Central memory CD8-positive, alpha-beta T cell (primary cell): ENCODE results near the gene S100P.

ENCODE experiments used
- ATAC-seq: fragments of 150-1000 bp; cut with Tn5 transposase; replicated peaks from 2 replicates; pipeline ENCODE4 v1.10.0; 2022; ENCODE audit warnings: mild to moderate bottlenecking, moderate FRiP score, moderate number of reproducible peaks; ENCODE audit not compliant: poor library complexity, severe bottlenecking; ENCODE audit errors: extremely low read depth
- DNase-seq, 2 donors: peaks; one replicate each; pipeline ENCODE4 v3.0.0; 2021; ENCODE audit warnings: low spot score in 2 of 2
- H3K27ac Mint-ChIP-seq: one replicate; pipeline ENCODE4 v1.8.0; 2022; ENCODE audit warnings: low read depth, mild to moderate bottlenecking, moderate library complexity, mixed read lengths
- H3K27me3 Mint-ChIP-seq: one replicate; pipeline ENCODE4 v1.8.0; 2022; ENCODE audit warnings: mixed read lengths
- H3K36me3 Mint-ChIP-seq: one replicate; pipeline ENCODE4 v1.8.0; 2022; ENCODE audit warnings: mild to moderate bottlenecking, moderate library complexity, mixed read lengths; ENCODE audit not compliant: insufficient read depth
- H3K4me1 Mint-ChIP-seq: one replicate; pipeline ENCODE4 v1.8.0; 2022; ENCODE audit warnings: mixed read lengths
- H3K4me3 Mint-ChIP-seq: one replicate; pipeline ENCODE4 v1.8.0; 2022; ENCODE audit warnings: mild to moderate bottlenecking, moderate library complexity, mixed read lengths
- H3K9me3 Mint-ChIP-seq: one replicate; pipeline ENCODE4 v1.8.0; 2022; ENCODE audit warnings: mixed read lengths

The S100P gene

DNA sequence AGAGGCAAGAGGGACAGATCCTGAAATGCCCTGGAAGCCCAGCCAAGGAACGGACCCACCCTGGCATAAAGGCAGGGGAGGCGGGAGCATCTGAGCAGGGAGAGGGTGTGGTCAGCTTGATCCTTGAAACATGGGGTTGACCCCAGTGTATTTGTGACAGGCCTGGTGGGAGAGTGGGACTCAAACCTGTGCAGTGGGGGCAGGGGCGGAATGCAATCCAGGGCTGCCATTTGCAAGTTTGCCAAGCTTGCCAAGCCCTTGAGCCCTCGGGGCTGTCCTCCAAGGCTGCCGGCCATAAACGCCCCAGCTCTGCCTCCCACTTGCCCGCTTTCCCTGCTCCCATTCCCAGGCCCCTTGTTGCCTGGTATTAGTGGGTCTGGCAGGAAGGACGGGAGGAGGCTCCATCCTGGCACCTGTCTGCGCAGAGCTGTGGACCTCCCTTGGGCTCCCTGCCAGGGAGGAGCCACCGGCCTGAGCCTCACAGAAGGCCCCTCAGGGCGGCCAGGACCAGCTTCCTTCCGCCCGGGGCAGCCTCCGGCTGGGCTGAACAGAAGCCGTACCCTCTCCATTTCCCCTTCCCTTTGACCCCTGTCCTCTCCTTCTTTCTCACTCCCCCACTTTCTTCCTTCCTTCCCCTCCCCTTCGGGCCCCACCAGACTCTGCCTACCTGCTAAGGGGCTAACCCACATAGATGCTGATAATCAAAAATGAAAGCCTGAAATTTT, 661 bp downstream of the S100P start:
- H3K27me3 Mint-ChIP-seq: no peaks in the 10 kb centered on the region
- no peaks in the 10 kb centered on the region for H3K9me3 Mint-ChIP-seq
- ATAC-seq (peak; percentile 17), DNase-seq (no peak)
- H3K4me3 Mint-ChIP-seq: peak overlapping the region; percentile 63
- H3K36me3 Mint-ChIP-seq: peaks cover 11% of the 10 kb centered on the region
- H3K4me1 Mint-ChIP-seq: peaks cover 77% of the 10 kb centered on the region
- peak overlapping the region; percentile 83 for H3K27ac Mint-ChIP-seq

DNA sequence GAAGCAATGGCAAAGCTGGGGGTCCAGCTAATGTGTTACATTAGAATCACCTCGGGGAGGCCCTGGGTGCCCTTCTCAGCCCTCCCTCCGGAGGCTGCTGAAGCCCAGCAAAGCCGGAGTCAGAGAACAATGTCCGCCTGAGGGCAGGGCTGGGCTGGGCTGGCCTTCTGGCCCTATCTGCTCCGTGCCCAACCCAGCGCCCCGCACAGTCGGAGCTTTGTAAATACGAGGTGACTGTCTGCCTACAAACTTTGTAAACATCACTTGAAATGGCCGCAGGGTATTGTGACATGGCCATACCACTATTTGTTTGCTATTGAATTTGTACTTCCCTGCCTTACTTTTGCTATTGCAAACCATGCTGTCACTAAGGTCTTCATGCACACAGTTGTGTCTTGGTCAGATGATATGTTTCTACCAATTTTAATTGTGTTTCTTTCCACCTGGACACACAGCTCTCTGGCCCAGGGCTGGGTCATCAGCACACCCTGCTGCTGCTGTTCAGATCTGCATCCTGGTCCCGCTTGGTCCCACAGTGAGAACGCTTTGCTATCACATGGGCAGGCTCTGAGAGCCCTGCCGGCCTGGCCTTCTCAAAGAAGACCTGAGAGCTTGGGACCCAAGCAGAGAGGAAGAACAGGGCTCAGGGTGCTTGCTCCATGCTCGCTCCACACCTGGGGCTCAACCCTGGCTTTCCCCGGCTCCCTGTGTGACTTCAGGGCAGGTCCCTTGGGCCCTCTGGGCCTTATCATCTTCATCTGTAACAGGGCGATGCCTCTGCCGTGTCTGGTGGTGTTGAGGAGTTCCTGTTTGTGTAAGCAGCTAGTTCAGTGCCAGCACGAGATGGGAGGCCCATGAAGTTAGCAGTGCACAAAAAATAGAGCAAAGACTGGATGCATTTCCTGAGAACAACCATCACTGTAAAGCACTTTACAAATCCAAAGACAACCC, 2.3 kb downstream of the S100P start:
- peaks cover 66% of the 10 kb centered on the region for H3K4me1 Mint-ChIP-seq
- H3K27ac Mint-ChIP-seq: peak overlapping the region; percentile 94
- ATAC-seq (peak; percentile 92), DNase-seq (peak in 1 of 2 donors; percentile 56)
- peak overlapping the region; percentile 67 for H3K4me3 Mint-ChIP-seq
- peaks cover 13% of the 10 kb centered on the region for H3K36me3 Mint-ChIP-seq
- no peaks in the 10 kb centered on the region for H3K27me3 Mint-ChIP-seq
- no peaks in the 10 kb centered on the region for H3K9me3 Mint-ChIP-seq

DNA sequence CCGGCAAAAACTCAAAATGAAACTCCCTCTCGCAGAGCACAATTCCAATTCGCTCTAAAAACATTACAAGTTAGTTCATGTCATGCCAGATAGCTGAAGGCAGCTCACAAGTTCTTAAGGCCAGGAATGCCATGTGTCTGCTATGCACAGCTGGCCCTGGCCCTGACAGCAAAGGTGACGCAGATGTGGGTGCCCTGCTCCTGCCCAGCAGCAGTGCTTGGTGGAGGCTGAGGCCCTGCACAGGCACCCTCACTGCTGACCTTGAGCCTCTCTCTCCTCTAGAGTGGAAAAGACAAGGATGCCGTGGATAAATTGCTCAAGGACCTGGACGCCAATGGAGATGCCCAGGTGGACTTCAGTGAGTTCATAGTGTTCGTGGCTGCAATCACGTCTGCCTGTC, 2.9 kb downstream of the S100P start:
- H3K36me3 Mint-ChIP-seq: peaks cover 13% of the 10 kb centered on the region
- H3K27ac Mint-ChIP-seq: peak overlapping the region; percentile 94
- H3K4me3 Mint-ChIP-seq: peak overlapping the region; percentile 67
- no peaks in the 10 kb centered on the region for H3K9me3 Mint-ChIP-seq
- peaks cover 63% of the 10 kb centered on the region for H3K4me1 Mint-ChIP-seq
- H3K27me3 Mint-ChIP-seq: no peaks in the 10 kb centered on the region
- ATAC-seq (peak; percentile 55), DNase-seq (no peak)

DNA sequence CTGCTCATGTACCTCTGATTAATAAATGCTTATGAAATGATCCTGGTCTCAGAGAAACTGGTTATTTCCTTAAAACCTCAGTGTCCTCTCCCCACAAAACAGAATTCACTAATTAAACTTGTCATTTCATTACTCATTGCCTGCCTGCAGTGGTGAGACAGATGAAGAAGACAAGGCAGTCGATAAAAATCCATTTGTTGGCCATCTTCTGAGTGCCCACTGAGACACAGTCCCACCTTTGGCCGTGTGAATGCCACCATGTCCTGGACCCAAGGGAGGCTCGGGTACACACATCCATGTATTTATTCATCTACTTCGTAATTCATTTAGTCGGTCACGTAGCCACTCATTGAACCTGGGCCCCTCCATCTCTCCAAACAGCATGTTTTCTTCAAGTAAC, 3.5 kb downstream of the S100P start:
- DNase-seq (no peak), ATAC-seq (no peak)
- Mint-ChIP-seq H3K36me3 (peaks cover 13% of the 10 kb centered on the region), H3K9me3 (no peaks in the 10 kb centered on the region), H3K27ac (peak overlapping the region; percentile 94), H3K4me3 (peak overlapping the region; percentile 67), H3K27me3 (no peaks in the 10 kb centered on the region), H3K4me1 (peaks cover 63% of the 10 kb centered on the region)

DNA sequence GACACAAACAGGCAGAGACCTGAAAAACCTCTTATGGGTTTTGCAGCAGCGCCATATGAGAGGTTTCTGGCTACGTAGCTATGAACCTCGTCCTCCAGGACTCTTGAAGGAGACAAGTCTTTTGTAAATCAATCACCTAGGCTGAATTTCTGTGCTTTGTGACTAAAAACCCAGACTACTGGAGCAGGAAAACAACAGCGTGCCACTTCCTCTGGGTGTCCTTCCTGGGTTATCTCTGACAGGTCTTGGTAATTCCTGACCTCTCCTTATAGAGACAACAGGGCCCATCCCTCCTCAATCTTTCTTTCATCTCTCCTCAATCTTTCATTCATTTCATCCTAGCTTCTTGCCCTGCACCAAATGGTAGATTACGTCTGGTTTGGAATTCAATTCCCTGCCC, 5.7 kb downstream of the S100P start:
- Mint-ChIP-seq H3K4me1 (peaks cover 57% of the 10 kb centered on the region), H3K27me3 (no peaks in the 10 kb centered on the region), H3K36me3 (peaks cover 19% of the 10 kb centered on the region), H3K9me3 (no peaks in the 10 kb centered on the region), H3K27ac (peak overlapping the region; percentile 29), H3K4me3 (no peak overlapping the region)
- no peak for DNase-seq
- no peak for ATAC-seq

DNA sequence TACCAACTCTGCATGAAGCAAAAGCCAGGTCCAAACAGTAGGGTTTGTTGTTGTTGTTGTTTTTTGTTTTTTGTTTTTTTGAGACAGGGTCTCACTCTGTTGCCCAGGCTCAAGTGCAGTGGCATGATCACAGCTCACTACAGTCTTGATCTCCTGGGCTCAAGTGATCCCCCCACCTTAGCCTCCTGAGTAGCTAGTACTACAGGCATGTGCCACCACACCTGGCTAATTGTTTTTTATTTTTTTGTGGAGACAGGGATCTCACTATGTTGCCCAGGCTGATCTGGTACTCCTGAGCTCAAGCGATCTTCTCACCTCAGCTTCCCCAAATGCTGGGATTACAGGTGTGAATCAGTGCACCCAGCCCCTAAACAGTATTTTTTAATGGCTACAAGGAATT, 6.2 kb downstream of the S100P start:
- no peak overlapping the region for H3K4me3 Mint-ChIP-seq
- peaks cover 57% of the 10 kb centered on the region for H3K4me1 Mint-ChIP-seq
- peaks cover 22% of the 10 kb centered on the region for H3K36me3 Mint-ChIP-seq

DNA sequence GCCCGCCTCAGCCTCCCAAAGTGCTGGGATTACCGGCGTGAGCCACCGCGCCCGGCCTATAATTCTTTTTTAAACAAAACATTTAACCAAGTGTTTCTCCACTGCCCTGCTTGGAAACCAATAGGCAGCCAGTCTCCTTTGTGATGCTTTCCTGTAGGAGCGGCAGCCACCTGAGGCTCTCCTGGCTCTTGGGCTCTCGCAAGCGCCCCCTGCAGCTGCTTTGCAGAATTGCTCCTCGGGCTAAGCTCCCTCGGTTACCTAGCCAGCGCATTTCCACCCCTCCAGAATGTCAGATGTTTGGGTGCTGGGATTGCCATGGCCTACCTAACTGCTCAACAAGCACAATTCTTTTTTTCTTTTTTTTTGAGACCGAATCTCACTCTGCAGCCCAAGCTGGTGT, 7.7 kb downstream of the S100P start:
- peak overlapping the region; percentile 44 for H3K27ac Mint-ChIP-seq
- H3K4me3 Mint-ChIP-seq: no peak overlapping the region
- H3K9me3 Mint-ChIP-seq: no peaks in the 10 kb centered on the region
- ATAC-seq (no peak), DNase-seq (no peak)
- H3K36me3 Mint-ChIP-seq: peaks cover 29% of the 10 kb centered on the region
- peaks cover 58% of the 10 kb centered on the region for H3K4me1 Mint-ChIP-seq
- no peaks in the 10 kb centered on the region for H3K27me3 Mint-ChIP-seq

More for the DNA sequence above, 6.2 kb downstream of the S100P start:
- no peak for ATAC-seq
- no peaks in the 10 kb centered on the region for H3K27me3 Mint-ChIP-seq
- H3K9me3 Mint-ChIP-seq: no peaks in the 10 kb centered on the region
- H3K27ac Mint-ChIP-seq: peak overlapping the region; percentile 29
- DNase-seq: no peak

DNA sequence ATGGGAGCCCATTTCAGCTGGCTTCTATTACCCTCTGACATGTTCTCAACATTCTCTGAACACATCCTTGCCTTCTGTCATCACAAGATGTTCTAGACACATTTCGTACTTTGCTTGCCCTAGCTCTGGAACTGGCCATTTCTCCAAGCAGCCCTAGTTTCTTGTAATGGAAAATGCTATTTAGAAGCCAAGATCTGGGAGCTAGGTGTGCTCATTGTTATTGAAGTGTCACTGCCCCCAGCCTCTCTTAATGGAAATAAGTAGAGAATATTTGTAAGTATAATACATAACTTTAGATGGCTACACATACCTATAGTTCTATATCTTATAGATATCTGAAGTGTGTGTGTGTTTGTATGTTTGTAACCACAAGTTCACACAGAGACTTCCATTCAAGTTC, 9.1 kb downstream of the S100P start:
- no peaks in the 10 kb centered on the region for H3K9me3 Mint-ChIP-seq
- peak overlapping the region; percentile 86 for H3K27ac Mint-ChIP-seq
- no peaks in the 10 kb centered on the region for H3K27me3 Mint-ChIP-seq
- ATAC-seq (no peak), DNase-seq (no peak)
- peaks cover 40% of the 10 kb centered on the region for H3K36me3 Mint-ChIP-seq
- no peak overlapping the region for H3K4me3 Mint-ChIP-seq
- peaks cover 62% of the 10 kb centered on the region for H3K4me1 Mint-ChIP-seq

DNA sequence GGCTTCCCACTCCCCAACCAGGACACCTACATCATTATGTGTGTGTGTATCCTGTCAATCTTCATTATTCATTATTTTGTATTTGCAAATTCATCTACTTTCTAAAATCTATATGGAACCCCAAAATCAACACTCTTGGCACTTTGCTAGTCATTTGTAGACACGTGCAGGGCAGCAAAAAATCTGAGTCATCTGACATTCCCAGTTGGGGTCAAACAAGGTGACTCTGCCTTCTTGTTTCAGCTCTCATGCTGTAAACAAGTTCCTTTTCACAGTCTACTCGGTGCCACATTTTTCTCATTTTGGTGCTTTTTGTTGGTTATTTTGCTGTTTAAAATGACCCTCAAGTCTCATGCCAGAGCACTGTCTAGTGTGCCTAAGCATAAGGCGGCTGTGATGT, 10.1 kb downstream of the S100P start:
- ATAC-seq: no peak
- Mint-ChIP-seq H3K27ac (peak overlapping the region; percentile 86), H3K4me1 (peaks cover 64% of the 10 kb centered on the region), H3K27me3 (no peaks in the 10 kb centered on the region), H3K9me3 (no peaks in the 10 kb centered on the region), H3K36me3 (peaks cover 50% of the 10 kb centered on the region), H3K4me3 (no peak overlapping the region)
- DNase-seq: no peak

DNA sequence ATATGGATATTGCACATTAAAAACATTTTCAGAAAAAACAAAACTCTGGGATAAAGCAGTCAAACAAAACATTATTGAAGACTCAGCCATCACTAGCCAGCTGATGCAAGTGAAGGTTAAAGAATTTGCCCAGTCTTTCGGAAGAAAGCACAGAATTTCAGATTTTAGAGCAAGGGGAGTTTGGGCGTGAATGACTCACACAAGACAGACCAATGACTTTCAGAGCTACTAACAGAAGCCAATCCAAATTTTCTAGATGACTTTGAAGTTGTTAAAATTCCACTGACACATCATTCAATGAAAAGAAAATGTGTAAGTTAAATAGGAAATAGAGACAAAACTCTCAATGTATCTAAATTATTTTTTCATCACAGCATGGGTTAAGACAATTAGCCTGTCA, 12.0 kb downstream of the S100P start:
- peak overlapping the region; percentile 96 for H3K4me3 Mint-ChIP-seq
- peaks cover 72% of the 10 kb centered on the region for H3K4me1 Mint-ChIP-seq
- ATAC-seq: no peak
- no peak overlapping the region for H3K27ac Mint-ChIP-seq
- no peaks in the 10 kb centered on the region for H3K27me3 Mint-ChIP-seq
- peaks cover 53% of the 10 kb centered on the region for H3K36me3 Mint-ChIP-seq
- H3K9me3 Mint-ChIP-seq: no peaks in the 10 kb centered on the region
- DNase-seq: no peak

DNA sequence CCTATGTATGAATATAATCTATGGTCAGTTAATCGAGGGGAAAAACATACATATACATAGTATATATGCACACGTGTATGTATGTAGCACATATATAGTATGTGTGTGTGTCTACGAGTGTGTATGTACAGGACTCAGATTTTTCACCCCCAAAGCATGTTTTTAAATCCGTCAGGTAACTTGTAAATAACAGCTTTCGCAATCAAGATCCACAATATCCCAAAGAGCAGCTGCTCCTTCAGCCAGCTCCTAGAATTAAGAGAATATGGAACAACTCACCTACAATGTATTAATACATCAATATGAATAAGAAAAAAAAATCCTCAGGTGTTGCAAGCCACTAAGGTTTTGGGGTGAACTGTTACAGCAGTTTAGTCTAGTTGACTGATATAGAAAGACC, 12.5 kb downstream of the S100P start:
- Mint-ChIP-seq H3K4me3 (peak overlapping the region; percentile 96), H3K9me3 (no peaks in the 10 kb centered on the region), H3K4me1 (peaks cover 77% of the 10 kb centered on the region), H3K36me3 (peaks cover 51% of the 10 kb centered on the region), H3K27ac (peak overlapping the region; percentile 5), H3K27me3 (no peaks in the 10 kb centered on the region)
- ATAC-seq: no peak
- DNase-seq: no peak

DNA sequence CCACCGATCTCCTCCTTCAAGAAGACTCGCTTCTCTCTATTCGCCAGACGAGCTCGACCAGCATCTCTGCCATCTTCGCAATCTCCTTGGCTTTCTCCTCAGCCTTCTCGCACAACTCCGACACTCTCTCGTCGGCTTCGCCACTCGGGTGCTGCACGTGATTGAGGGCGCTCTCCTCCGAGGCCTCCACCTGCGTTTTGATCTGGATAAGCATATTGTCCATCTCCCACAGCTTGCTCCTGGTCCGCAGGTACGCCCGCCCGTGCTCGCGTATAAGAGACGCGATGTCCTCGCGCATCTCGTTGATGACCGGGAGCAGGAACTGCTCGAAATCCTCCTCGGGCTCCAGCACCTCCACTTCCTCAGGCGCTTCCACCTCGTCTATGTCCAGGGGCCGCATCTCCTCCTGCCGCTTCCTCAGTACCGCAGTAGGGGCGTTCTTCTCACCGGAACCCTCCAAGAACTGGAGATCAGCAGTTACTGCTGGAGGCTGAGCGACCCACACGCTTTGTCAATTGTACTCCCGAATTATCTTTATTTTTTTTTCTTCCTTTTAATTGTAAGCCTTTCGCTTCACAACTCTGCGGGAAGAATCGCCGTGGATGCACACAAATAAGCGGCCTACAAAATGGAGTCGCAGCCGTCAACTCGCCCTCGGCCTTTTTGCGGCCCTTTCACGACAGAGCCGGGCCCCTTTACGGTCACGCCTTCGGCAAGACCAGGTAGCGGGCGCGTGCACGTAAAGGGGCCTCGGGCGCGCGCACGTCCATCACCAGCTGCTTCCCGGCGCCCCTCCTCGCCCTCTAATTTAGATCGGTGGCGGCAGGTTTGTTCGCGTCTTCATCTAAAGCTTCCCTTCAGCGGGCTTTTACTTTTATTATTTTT, 15.8 kb downstream of the S100P start, which contains the start of gene MRFAP1L1:
Gene MRFAP1L1 (minus strand): TSS at position 636 of the 885 bp plus-strand sequence. CDS start 236 bp downstream, at position 400.
- DNase-seq: peak; percentile 84 to 95
- H3K36me3 Mint-ChIP-seq: peaks cover 45% of the 10 kb centered on the region
- H3K9me3 Mint-ChIP-seq: no peaks in the 10 kb centered on the region

More for the DNA sequence above, 15.8 kb downstream of the S100P start, which contains the start of gene MRFAP1L1:
- H3K4me3 Mint-ChIP-seq: peak within 1 kb of the TSS; percentile 96
- H3K4me1 Mint-ChIP-seq: peaks cover 69% of the 10 kb centered on the region
- H3K27me3 Mint-ChIP-seq: no peaks in the 10 kb centered on the region
- peak; percentile 84 for ATAC-seq
- peak within 1 kb of the TSS; percentile 100 for H3K27ac Mint-ChIP-seq
